GM19397 (cell line): ENCODE results near the gene SYNC.
"Not testable (repeated sequence)": the region's sequence is repeated elsewhere in the genome, so short reads cannot be mapped to it uniquely, and the experiment has no call there.

ENCODE experiments used
- ATAC-seq: cut with Tn5 transposase; IDR thresholded peaks from one replicate; pipeline ENCODE4 v1.9.1; 2021; ENCODE audit warnings: mild to moderate bottlenecking, moderate library complexity; ENCODE audit not compliant: unreplicated experiment

Gene SYNC

GRCh38 chr1:32695098-32695904, 7.3 kb downstream of the SYNC start:
- ATAC-seq = no peak

- no peak for ATAC-seq
Observed at GRCh38 chr1:32693455-32694174, 9.0 kb downstream of the SYNC start.

- ATAC-seq = no peak
Observed at GRCh38 chr1:32686387-32686786, 16.2 kb downstream of the SYNC start.

GRCh38 chr1:32685498-32685897, 17.1 kb downstream of the SYNC start:
- no peak for ATAC-seq

GRCh38 chr1:32684167-32684811, 18.3 kb downstream of the SYNC start:
- ATAC-seq = no peak

GRCh38 chr1:32683397-32683796, 19.2 kb downstream of the SYNC start:
- ATAC-seq = no peak

- no peak for ATAC-seq
Observed at GRCh38 chr1:32681999-32682398, 20.6 kb downstream of the SYNC start.

GRCh38 chr1:32681509-32681908, 21.1 kb downstream of the SYNC start:
- no peak for ATAC-seq

GRCh38 chr1:32680642-32681041, 21.9 kb downstream of the SYNC start:
- no peak for ATAC-seq

- not testable (repeated sequence) for ATAC-seq
Observed at GRCh38 chr1:32679993-32680392, 22.6 kb downstream of the SYNC start.

GRCh38 chr1:32676945-32677344, 25.6 kb downstream of the SYNC start:
- no peak for ATAC-seq

GRCh38 chr1:32668716-32669115, 33.9 kb downstream of the SYNC start:
- ATAC-seq = not testable (repeated sequence)

- no peak for ATAC-seq
Observed at GRCh38 chr1:32666901-32667566, 35.5 kb downstream of the SYNC start.

- ATAC-seq = no peak
Observed at GRCh38 chr1:32665915-32666314, 36.7 kb downstream of the SYNC start.

- no peak for ATAC-seq
Observed at GRCh38 chr1:32659581-32659980, 43.0 kb downstream of the SYNC start.

GRCh38 chr1:32652244-32652962, 50.2 kb downstream of the SYNC start:
- no peak for ATAC-seq

- no peak for ATAC-seq
Observed at GRCh38 chr1:32651461-32652073, 51.0 kb downstream of the SYNC start.

GRCh38 chr1:32650752-32651460, 51.7 kb downstream of the SYNC start, which contains the start of gene RBBP4:
Gene RBBP4 (plus strand): TSS chr1:32651208. CDS start chr1:32651307, 99 bp downstream.
- peak; percentile 82 for ATAC-seq

- peak; percentile 55 for ATAC-seq
Observed at GRCh38 chr1:32650248-32650751, 52.3 kb downstream of the SYNC start, which contains the start of gene ZBTB8OS. Gene ZBTB8OS (minus strand): TSS chr1:32650550. CDS start chr1:32650529, 21 bp downstream.
